Upper lobe of right lung (tissue), 1 donor: ENCODE measurements around the gene C11orf91. TPM values are rescaled to one million over a fixed set of nuclear protein-coding genes. Genes with fewer than 3 reads are reported as not detected.

ENCODE experiments used
- ATAC-seq: fragments of 200-7000 bp; cut with Tn5 transposase; one replicate; pipeline ENCODE4 v1.9.1; 2020; ENCODE audit warnings: mild to moderate bottlenecking, moderate library complexity
- DNase-seq: peaks from one replicate; pipeline ENCODE4 v3.0.0-alpha.2; 2020
- H3K27ac ChIP-seq: fragments of 200-600 bp; one replicate; pipeline ENCODE4 v1.8.0; 2022
- H3K27me3 ChIP-seq: fragments of 200-600 bp; one replicate; pipeline ENCODE4 v1.8.0; 2022; ENCODE audit warnings: mild to moderate bottlenecking
- H3K36me3 ChIP-seq: fragments of 200-600 bp; one replicate; pipeline ENCODE4 v1.8.0; 2022
- H3K4me1 ChIP-seq: fragments of 200-600 bp; one replicate; pipeline ENCODE4 v1.8.0; 2022
- H3K4me3 ChIP-seq: fragments of 200-600 bp; one replicate; pipeline ENCODE4 v1.8.0; 2022; ENCODE audit warnings: mild to moderate bottlenecking
- H3K9me3 ChIP-seq: fragments of 200-600 bp; one replicate; pipeline ENCODE4 v1.8.0; 2022
- intact Hi-C: fragments of 100-400 bp; cut with DNase I; formaldehyde crosslinking; loops from one replicate; pipeline ENCODE4 v1.11.0; 2022
- total RNA-seq: library from RNA; stranded (reverse); fragmentation: NEBNext Ultra II Directional; extraction: Animal tissue kit (Norgen Biotek cat#: 25700); gene quantifications from one replicate; pipeline ENCODE4 v1.2.1, GENCODE V29; 2021
- TF ChIP-seq, protein P1 (sequence below): fragments of 200-600 bp; IDR thresholded peaks from one replicate; pipeline ENCODE4 v1.8.0; 2022; ENCODE audit warnings: antibody characterized with exemption
- donor health status: DM: no; HTN: yes; CAD: no; lungs with severe emphysema.

The C11orf91 gene
- total RNA-seq, 1 donor from 2014 or later = 1.5 TPM

DNA sequence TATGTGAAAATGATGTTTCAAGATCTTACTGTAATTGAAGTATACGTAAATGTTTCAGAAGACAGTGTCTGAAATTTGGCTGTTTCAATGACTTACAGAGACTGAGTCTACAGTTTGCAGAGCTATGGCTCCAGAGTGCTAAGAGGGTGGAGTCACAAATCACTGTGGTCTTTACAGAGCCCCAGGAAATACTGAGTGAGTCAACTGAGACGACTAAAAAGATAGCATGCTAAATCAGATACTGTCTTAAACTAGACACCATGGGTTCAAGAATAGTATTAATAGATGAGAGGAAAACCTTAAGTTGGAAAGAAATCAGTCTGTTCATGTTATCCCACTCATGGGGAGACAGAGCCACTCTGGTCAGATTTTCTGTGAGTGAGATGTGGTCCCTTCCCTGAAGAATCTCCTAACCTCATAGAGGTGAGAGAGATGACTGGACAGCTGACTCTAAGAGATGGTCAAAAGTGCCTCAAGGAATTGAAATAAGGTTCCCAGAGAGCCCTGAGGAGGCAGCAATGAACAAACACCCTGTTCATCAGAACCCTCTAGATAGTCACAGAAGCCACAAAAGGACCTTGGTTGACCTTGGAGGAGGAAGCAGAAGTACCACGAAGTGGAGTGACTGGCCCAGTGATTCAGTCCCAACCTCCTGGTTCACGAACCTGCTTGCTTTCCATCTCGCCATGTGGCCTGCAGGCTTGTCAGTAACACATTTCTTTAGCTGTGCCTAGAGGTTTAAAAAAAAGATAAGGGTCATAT is 30.2 kb downstream of the C11orf91 start:
- no peaks in the 10 kb centered on the region for H3K27me3 ChIP-seq
- H3K4me3 ChIP-seq = no peak overlapping the region
- no peaks in the 10 kb centered on the region for H3K4me1 ChIP-seq
- intact Hi-C loops = no loop called here
- ATAC-seq = no peak
- no peaks in the 10 kb centered on the region for H3K36me3 ChIP-seq
- H3K27ac ChIP-seq = no peak overlapping the region
- no peak for DNase-seq
- no peaks in the 10 kb centered on the region for H3K9me3 ChIP-seq
- TF ChIP-seq, protein P1, sequence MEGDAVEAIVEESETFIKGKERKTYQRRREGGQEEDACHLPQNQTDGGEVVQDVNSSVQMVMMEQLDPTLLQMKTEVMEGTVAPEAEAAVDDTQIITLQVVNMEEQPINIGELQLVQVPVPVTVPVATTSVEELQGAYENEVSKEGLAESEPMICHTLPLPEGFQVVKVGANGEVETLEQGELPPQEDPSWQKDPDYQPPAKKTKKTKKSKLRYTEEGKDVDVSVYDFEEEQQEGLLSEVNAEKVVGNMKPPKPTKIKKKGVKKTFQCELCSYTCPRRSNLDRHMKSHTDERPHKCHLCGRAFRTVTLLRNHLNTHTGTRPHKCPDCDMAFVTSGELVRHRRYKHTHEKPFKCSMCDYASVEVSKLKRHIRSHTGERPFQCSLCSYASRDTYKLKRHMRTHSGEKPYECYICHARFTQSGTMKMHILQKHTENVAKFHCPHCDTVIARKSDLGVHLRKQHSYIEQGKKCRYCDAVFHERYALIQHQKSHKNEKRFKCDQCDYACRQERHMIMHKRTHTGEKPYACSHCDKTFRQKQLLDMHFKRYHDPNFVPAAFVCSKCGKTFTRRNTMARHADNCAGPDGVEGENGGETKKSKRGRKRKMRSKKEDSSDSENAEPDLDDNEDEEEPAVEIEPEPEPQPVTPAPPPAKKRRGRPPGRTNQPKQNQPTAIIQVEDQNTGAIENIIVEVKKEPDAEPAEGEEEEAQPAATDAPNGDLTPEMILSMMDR = no peak

DNA sequence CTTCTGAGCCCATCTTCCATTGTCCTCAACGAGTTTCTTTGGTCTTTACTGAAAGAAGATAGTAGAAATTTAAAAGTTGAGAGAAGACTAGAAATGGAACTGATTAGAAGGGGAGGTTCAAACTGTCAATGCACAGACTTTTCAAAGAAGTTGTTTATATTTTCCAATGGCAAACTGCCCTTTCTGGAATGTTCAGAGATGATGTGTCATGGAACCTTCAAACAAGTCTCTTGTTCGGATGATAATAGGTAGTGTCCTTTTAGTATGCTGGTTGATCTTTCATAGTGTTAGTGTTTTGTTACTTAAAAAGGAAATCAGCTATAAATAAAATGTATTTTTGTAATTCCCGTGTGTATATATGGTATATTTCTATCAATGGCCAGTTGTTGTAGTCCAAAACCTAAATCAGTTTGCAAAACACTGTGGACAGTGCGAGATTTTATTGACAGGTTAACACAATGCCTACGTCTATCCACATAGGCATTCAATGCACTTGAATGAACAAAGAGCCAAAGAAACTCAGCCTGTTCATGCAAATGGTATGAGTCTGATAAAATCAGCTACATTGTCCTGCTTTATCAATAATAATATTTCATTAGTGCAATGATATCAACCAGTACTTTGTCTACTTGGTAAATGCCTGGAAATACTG is 30.9 kb downstream of the C11orf91 start:
- H3K36me3 ChIP-seq = no peaks in the 10 kb centered on the region
- no peaks in the 10 kb centered on the region for H3K4me1 ChIP-seq
- no peak overlapping the region for H3K27ac ChIP-seq
- no peaks in the 10 kb centered on the region for H3K9me3 ChIP-seq
- H3K27me3 ChIP-seq = no peaks in the 10 kb centered on the region
- H3K4me3 ChIP-seq = no peak overlapping the region
- DNase-seq (no peak), ATAC-seq (no peak)
- TF ChIP-seq, protein P1 = no peak
- intact Hi-C loops = no loop called here

DNA sequence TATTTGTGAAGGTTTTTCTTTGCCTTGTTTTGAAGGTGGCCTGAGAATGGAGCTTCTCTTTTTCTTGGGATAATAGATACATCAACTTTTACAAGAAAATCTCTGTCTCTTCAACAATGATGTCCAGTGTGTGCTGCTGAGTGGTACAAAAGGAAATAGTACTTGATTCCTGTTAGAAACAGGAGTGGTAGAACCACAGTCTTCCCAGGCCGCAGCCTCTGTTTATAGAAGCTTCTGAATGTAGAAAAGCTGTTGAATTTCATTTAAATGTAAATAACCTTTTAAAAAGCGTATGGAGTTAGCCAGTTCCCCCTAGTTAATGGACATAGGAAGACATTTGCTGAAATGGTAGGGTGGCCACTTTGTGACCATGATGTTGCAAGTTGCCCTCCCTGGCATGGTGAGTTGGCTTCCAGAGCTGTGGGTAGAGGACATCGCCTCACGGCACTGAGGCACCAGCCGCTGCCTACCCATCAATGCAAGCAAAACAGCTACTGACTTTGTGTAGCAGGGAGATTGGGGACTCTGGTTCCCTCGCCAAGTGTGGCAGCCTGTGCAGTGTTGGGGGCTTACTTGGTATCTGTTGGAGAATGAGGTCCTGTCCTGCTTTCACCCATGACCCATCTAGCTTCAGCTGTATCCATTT is 31.6 kb downstream of the C11orf91 start:
- H3K4me3 ChIP-seq = no peak overlapping the region
- ATAC-seq = no peak
- H3K9me3 ChIP-seq = no peaks in the 10 kb centered on the region
- TF ChIP-seq, protein P1 = no peak
- H3K4me1 ChIP-seq = no peaks in the 10 kb centered on the region
- H3K36me3 ChIP-seq = no peaks in the 10 kb centered on the region
- no peak overlapping the region for H3K27ac ChIP-seq
- intact Hi-C loops = no loop called here
- no peaks in the 10 kb centered on the region for H3K27me3 ChIP-seq
- DNase-seq = no peak

DNA sequence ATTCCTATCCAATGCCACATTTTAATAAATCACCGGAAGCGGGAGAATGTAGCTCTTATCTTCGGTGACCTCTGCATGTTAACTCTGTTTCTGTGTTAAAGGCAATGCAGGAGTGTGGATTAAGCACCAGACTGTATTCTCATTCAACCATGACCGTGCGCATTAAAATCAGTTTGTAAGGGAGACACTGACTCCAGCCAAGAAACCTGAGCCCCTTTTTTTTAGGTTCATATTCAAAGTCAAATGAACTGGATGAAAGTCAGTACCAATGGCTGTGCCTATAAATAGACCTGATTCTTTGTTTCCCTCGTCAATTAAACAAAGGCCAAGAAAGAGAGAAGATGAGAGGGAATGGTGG is 32.2 kb downstream of the C11orf91 start:
- intact Hi-C loops = no loop called here
- H3K4me1 ChIP-seq = no peaks in the 10 kb centered on the region
- TF ChIP-seq, protein P1 = no peak
- no peak overlapping the region for H3K27ac ChIP-seq
- no peaks in the 10 kb centered on the region for H3K9me3 ChIP-seq
- ATAC-seq (no peak), DNase-seq (no peak)
- no peak overlapping the region for H3K4me3 ChIP-seq
- H3K27me3 ChIP-seq = no peaks in the 10 kb centered on the region
- no peaks in the 10 kb centered on the region for H3K36me3 ChIP-seq

DNA sequence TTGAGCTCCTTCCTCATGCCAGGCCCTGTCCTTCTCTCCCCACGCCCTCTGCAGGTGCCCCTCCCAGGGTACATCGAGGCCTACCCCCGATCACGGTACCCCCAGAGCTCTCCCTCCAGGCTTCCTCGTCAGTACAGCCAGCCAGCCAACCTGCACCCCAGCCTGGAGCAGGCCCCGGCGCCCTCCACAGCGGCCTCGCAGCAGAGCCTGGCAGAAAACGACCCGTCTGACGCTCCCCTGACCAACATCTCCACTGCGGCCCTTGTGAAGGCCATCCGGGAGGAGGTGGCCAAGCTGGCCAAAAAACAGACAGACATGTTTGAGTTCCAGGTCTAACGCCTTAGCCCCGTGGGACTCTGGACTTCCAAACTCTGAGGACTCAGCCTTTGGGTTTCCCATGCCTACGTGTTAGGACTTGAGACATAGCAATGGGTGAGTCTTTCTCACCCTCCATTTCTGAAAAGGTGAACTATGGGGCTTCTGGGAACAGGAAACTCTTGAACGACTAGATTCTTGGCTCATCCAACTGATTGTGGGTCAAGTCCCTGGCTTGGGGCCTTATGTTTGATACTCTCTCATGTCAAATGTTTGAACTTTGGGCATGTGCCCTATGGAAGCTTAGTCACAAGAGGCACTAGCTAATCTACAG is 32.7 kb downstream of the C11orf91 start:
- TF ChIP-seq, protein P1 = no peak
- Histone ChIP-seq H3K9me3 (no peaks in the 10 kb centered on the region), H3K36me3 (no peaks in the 10 kb centered on the region), H3K27ac (no peak overlapping the region), H3K4me1 (no peaks in the 10 kb centered on the region), H3K27me3 (no peaks in the 10 kb centered on the region), H3K4me3 (no peak overlapping the region)
- ATAC-seq = no peak
- DNase-seq = no peak
- intact Hi-C loops = no loop called here
